Middle frontal gyrus (tissue), 1 donor: ENCODE data around the gene COTL1.

ENCODE experiments used
- DNase-seq: peaks from one replicate; pipeline ENCODE4 v3.0.0-alpha.2; 2015; ENCODE audit warnings: low spot score; ENCODE audit errors: extremely low spot score

The COTL1 gene

DNA sequence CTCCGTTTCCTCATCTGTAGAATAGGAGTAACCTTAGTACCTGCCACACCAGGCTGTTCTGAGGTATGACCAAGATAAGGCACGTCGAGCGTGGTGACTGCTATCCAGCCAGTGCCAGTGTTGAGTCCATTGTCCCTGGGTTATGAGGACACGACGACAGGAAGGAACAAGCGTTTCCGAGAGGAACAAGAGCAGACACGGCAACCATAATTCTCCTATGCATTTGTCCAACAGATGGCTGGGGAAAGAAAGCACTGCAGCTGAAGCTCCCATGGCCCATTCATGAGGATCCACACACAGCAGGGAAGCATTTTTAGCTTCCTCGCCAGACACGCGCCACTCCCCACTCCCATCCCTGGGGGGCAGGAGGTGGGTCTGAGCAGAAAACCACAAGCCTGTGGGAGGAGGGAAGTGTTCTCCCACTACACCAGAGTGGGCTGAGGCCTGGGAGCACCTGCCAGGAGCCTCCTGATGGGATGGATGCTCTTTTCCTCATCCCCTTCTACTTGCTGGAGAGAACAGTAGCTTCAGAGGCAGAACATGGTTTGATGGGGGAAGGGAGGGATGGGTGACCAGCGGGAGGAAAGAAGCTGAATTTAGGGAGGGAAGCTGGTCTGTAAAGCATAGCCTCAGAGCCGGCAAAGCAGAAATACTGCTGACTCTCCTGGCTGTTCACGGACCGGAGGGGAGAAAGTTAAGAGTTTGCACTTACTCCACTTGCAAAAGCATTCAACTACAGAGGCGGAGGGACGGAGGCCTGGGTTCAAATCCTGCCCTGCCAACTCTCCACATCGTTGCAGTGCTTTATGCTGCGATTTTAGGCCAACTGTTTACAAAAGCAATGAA is 2.7 kb downstream of the COTL1 start:
- no peak for DNase-seq

GRCh38 chr16:84614623-84614967 is 3.3 kb downstream of the COTL1 start:
- no peak for DNase-seq

DNA sequence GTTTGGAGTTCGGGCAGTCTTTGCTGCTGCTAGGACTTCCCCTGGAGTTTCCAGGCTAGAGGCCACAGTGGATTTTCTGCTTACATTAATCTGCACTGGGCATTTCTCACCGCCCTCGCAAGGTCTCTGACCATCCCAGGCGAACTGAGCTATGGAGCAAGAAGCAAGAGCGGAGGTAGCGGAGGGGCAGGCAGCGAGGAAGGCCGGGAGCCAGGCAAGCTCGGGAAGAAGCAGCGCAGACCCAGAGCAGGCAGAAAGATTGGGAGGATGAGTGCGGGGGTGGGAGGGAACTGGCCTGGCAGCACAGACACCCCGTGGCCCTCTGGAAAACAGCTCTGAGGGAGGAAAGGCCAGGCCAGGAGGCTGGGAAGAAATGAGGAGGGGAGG is 3.8 kb downstream of the COTL1 start:
- DNase-seq: no peak

GRCh38 chr16:84613408-84614072 is 4.3 kb downstream of the COTL1 start:
- DNase-seq: no peak

GRCh38 chr16:84612686-84613085 is 5.2 kb downstream of the COTL1 start:
- no peak for DNase-seq

- DNase-seq: peak; percentile 34
Measured at GRCh38 chr16:84611041-84611440, 6.8 kb downstream of the COTL1 start.

DNA sequence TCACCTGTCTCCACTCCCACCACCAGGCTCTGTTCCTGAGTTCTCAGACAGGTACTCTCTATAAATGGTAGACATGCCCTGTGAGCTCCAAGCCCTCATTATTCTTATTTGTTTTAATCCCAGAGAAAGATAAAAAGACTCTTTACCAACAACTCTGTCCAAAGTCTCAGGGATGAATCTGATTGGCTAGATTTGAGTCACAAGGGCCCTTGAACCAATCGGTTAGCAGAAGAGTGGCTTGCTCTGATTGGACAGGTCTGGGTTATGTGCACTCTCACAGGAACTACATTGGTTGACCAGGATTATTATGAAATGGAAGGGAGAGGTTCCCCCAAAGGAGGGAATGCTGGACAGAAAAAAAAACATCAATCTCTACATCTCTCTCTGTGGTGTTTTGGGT is 7.5 kb downstream of the COTL1 start:
- no peak for DNase-seq

GRCh38 chr16:84609563-84610177 is 8.2 kb downstream of the COTL1 start:
- DNase-seq: no peak

DNA sequence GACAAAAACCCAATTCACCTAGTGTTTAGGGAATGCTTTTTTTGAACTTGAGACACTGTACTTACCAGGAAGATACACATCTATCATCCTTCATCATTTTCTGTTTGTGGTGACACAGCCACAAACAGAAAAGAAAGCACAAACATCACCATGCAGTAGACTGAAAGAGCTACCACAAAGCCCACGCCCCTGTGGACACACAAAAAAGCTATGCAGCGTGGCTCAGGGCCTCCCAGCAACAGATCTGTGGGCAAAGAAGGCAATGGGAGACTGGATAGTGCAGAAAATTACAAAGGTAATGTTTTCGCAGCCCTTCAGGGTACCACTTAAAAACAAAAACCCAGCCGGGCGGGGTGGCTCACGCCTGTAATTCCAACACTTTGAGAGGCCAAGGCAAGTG is 9.6 kb downstream of the COTL1 start:
- no peak for DNase-seq

DNA sequence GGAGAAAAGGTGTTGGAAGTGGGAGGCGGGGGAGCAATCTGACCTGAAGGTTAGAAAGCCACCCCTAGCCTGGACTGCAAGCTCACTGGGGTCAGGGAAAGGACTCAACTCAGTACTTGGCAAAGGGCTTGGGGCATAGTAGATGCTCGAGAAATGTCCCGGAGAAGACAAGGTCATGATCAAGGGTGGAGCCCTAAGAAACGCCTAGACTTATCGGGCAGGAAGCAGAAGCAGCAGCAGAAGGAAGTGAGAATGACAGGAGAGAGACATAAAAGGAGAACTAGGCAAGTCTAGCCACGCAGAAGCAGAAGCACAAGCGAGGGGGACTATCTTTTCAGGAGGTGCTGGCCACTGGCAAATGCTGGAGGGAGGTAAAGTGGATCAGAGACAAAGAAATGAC is 10.2 kb downstream of the COTL1 start:
- DNase-seq: no peak

- no peak for DNase-seq
Measured at GRCh38 chr16:84607061-84607460, 10.8 kb downstream of the COTL1 start.

DNA sequence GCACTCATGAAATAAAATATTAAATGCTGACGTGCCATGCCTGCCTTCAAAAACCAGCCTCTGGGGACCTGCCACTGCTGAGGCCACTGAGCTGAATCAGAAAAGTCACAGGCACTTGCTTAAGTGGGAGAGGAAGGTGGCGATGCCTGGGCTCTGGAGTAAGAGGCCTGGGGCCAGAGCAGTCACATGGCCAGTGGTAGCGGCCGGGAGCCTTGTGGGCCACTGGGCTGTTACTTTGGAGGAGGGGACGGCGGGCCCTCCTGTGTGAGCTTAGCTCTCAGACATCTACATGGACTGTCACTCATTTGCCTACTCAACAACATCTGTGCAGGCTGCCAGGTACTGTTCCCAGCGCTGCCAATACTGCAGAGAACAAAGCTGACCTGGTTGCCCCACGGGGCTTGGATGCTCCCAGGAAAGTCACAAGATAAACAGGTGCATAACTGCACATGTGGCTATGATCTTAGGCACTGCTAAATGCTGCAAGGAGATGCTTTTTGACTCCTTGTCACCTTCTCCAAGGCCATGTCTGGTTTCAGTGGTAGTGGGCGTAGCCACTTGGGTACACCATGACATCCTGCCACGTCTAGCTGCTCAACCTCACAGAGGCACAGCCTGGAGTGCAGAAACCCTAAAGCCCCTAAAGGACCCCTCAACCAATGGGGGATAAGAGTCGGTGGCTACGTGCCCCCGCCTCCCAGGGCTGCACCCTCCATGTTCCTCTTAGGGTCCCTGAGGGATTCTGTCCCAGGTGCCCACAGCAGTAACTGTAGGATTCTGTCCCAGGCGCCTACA is 11.6 kb downstream of the COTL1 start:
- DNase-seq: no peak

DNA sequence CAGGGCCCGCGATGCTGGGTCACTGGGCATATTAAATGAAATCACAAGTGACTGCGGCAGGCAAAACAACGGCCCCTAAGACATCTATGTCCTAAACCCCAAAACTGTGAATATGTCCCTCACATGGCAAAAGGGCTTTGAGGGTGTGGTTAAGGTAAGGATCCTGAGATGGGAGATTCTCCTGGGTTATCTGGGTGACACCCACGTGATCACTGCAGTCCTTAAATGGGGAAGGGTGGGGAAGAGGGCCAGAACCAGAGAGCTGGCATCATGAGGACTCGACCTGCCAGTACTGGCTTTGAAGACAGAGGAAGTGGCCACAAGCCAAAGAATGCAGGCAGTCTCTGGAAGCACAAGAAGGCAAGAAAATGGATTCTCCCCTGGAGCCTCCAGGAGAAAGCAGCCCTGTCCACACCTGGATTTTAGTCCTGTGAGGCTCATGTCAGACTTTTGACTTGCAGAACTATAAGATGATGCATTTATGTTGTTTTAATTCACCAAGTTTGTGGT is 12.5 kb downstream of the COTL1 start:
- DNase-seq: no peak

- no peak for DNase-seq
Measured at GRCh38 chr16:84604477-84605013, 13.3 kb downstream of the COTL1 start.

DNA sequence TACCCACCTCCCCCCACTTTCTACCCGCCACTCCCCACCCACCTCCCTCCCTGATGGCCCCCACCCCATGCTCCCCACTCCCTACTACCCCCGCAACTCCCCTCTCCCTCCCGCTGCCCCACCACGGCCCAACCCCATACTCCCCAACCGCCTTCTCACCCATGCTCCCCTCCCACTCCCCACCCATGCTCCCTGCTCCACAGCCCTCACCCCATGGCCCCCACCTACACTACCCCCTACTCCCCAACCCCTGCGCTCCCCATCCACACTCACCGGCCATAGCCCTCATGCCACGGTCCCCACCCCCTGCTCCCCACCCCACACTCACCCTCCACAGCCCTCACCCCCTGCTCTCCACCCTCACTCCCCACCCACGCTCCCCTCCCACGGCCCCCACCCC is 13.9 kb downstream of the COTL1 start:
- DNase-seq: no peak

- DNase-seq: no peak
Measured at GRCh38 chr16:84603140-84603816, 14.6 kb downstream of the COTL1 start.

DNA sequence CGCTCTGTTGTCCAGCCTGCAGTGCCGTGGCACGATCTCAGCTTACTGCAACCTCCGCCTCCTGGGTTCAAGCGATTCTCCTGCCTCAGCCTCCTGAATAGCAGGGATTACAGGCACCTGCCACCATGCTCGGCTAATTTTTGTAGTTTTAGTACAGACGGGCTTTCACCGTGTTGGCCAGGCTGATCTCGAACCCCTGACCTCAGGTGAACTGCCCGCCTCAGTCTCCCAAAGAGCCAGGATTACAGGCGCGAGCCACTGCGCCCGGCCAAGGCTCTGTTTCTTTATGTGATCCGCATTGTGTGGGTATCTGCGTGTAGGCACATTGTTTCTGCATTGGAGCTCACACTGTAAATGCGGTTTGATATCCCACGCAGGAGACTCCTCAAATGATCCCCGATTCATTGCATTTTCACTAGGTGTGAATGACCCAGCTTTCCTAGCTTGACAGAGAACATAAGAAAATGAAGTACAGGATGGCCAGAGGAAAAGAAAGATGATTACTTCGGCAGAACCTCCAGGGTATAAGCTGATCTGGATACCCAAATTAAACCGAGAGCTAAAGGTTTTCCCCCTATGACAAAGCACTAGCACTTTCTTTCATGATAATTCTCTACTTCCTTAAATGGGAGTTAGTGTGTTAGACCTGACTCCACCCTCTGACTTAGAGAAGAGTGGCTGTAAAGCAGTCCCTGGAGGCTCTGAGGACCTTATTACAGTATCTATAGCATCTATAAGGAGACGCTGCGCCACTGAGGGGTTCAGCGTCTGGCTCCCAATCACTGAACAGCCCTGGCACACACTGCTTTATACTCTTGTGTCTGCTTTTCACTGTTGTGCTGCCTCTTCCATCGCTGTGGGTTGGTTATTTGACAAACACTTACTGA is 17.3 kb downstream of the COTL1 start:
- DNase-seq: no peak

GRCh38 chr16:84599521-84600202 is 18.2 kb downstream of the COTL1 start:
- peak; percentile 37 for DNase-seq

- no peak for DNase-seq
Measured at GRCh38 chr16:84598360-84598759, 19.5 kb downstream of the COTL1 start.
